Astrocyte of the hippocampus (primary cell): ENCODE results near the gene CHST12.

Experiments used
- DNase-seq: peaks from one replicate; pipeline ENCODE4 v3.0.0; 2011; ENCODE audit warnings: low read depth, low spot score

Gene CHST12

GRCh38 chr7:2497500-2498336 is 94.3 kb downstream of the CHST12 start:
- DNase-seq, result no peak
